ENCODE data around the gene CORO2B.

GRCh38 chr15:68564173-68564572 lies 14.6 kb upstream of the CORO2B start:
- TF ChIP-seq CTCF (IDR thresholded peaks at IDR 0.05) (no peak), POLR2A (IDR thresholded peaks at IDR 0.05) (no peak)

Data from thyroid gland (tissue), 4 donors.